Neuronal stem cell (in vitro differentiated cells): ENCODE measurements around the gene CCM2.
A peak's percentile ranks its signal among the peaks of the same experiment; 100 is the strongest.

ENCODE experiments used
- DNase-seq: peaks from one replicate; pipeline ENCODE4 v3.0.0-alpha.2; 2013; ENCODE audit warnings: low spot score
- H2AFZ ChIP-seq: one replicate; pipeline ENCODE4 v1.6.1; 2013; ENCODE audit warnings: mild to moderate bottlenecking, low read length, inconsistent platforms
- H2AK5ac ChIP-seq: 2 replicates; pipeline ENCODE4 v1.6.1; 2013; ENCODE audit warnings: low read depth, mild to moderate bottlenecking, inconsistent platforms, low read length, moderate library complexity, mixed read lengths
- H2BK120ac ChIP-seq: 2 replicates; pipeline ENCODE4 v1.6.1; 2013; ENCODE audit warnings: low read depth, mild to moderate bottlenecking, inconsistent platforms, low read length, moderate library complexity, mixed read lengths
- H2BK12ac ChIP-seq: one replicate; pipeline ENCODE4 v1.6.1; 2013; ENCODE audit warnings: low read length, inconsistent platforms
- H2BK15ac ChIP-seq: 2 replicates; pipeline ENCODE4 v1.6.1; 2013; ENCODE audit warnings: mild to moderate bottlenecking, low read length, inconsistent platforms, mixed read lengths
- H2BK5ac ChIP-seq: one replicate; pipeline ENCODE4 v1.6.1; 2013; ENCODE audit warnings: inconsistent platforms, mild to moderate bottlenecking, low read length, moderate library complexity
- H3K14ac ChIP-seq: one replicate; pipeline ENCODE4 v1.6.1; 2013; ENCODE audit warnings: low read length, inconsistent platforms
- H3K18ac ChIP-seq: 2 replicates; pipeline ENCODE4 v1.6.1; 2013; ENCODE audit warnings: low read length, inconsistent platforms
- H3K23ac ChIP-seq: 2 replicates; pipeline ENCODE4 v1.6.1; 2013; ENCODE audit warnings: low read depth, mild to moderate bottlenecking, mixed read lengths, low read length, inconsistent platforms; ENCODE audit not compliant: poor library complexity
- H3K27ac ChIP-seq: replicated peaks from 3 replicates; pipeline ENCODE4 v1.5.1; 2013; ENCODE audit warnings: low read length, inconsistent platforms
- H3K27me3 ChIP-seq, 3 experiments: 2 replicates each; pipeline ENCODE4 v1.6.1; 2013; ENCODE audit warnings: low read length in 3 of 3, mild to moderate bottlenecking in 2 of 3, inconsistent platforms in 1 of 3, low read depth in 1 of 3, mixed read lengths in 1 of 3, moderate library complexity in 1 of 3; ENCODE audit not compliant: control insufficient read depth in 3 of 3, insufficient read depth in 3 of 3
- H3K36me3 ChIP-seq, 2 donors: replicated peaks in 1 of 2; 2 replicates each; pipeline ENCODE4 v1.6.1; 2013; ENCODE audit warnings: low read length in 2 of 2; ENCODE audit not compliant: control insufficient read depth in 2 of 2, insufficient read depth in 2 of 2
- H3K4ac ChIP-seq: 2 replicates; pipeline ENCODE4 v1.6.1; 2013; ENCODE audit warnings: inconsistent platforms, mild to moderate bottlenecking, low read length, moderate library complexity
- H3K4me1 ChIP-seq, 2 donors: 1 replicate in 1 of 2; 2 replicates in 1 of 2; pipeline ENCODE4 v1.6.1; 2013; ENCODE audit warnings: low read length in 2 of 2, low read depth in 1 of 2; ENCODE audit not compliant: control insufficient read depth in 2 of 2, insufficient read depth in 1 of 2
- H3K4me2 ChIP-seq: one replicate; pipeline ENCODE4 v1.6.1; 2013; ENCODE audit warnings: mild to moderate bottlenecking, low read length, inconsistent platforms; ENCODE audit not compliant: insufficient read depth, poor library complexity, severe bottlenecking
- H3K4me3 ChIP-seq, 2 donors: 2 replicates each; pipeline ENCODE4 v1.5.1; 2013; ENCODE audit warnings: low read length in 2 of 2, mild to moderate bottlenecking in 2 of 2, inconsistent platforms in 1 of 2, moderate library complexity in 1 of 2
- H3K79me1 ChIP-seq: one replicate; pipeline ENCODE4 v1.6.1; 2013; ENCODE audit warnings: low read depth, mild to moderate bottlenecking, inconsistent platforms, low read length, moderate library complexity
- H3K9ac ChIP-seq: one replicate; pipeline ENCODE4 v1.6.1; 2013; ENCODE audit warnings: mild to moderate bottlenecking, low read depth, low read length, inconsistent platforms; ENCODE audit not compliant: poor library complexity
- H3K9me3 ChIP-seq, 2 donors: replicated peaks in 1 of 2; 2 replicates each; pipeline versions ENCODE3 to v1.6.1; 2013; ENCODE audit warnings: low read length in 2 of 2, mild to moderate bottlenecking in 2 of 2, inconsistent platforms in 1 of 2, low read depth in 1 of 2, mixed read lengths in 1 of 2, moderate library complexity in 1 of 2; ENCODE audit not compliant: control insufficient read depth in 2 of 2, insufficient read depth in 1 of 2
- H4K8ac ChIP-seq: one replicate; pipeline ENCODE4 v1.6.1; 2013; ENCODE audit warnings: low read depth, mild to moderate bottlenecking, inconsistent platforms, low read length, moderate library complexity
- H4K91ac ChIP-seq: one replicate; pipeline ENCODE4 v1.6.1; 2013; ENCODE audit warnings: low read length, low read depth, mild to moderate bottlenecking, inconsistent platforms; ENCODE audit not compliant: poor library complexity
- WGBS, 2 donors: extraction: QIAGEN DNeasy Blood & Tissue Kit; methylation state at CpG; one replicate each; pipeline ENCODE4 v1.1.7; 2013; ENCODE audit warnings: missing lambda C conversion rate in 2 of 2, mixed read lengths in 1 of 2; ENCODE audit not compliant: insufficient read length in 2 of 2, insufficient replicate concordance in 1 of 2; ENCODE audit errors: extremely low coverage in 2 of 2; 5-methylcytosine and 5-hydroxymethylcytosine counted together

The CCM2 gene

DNA sequence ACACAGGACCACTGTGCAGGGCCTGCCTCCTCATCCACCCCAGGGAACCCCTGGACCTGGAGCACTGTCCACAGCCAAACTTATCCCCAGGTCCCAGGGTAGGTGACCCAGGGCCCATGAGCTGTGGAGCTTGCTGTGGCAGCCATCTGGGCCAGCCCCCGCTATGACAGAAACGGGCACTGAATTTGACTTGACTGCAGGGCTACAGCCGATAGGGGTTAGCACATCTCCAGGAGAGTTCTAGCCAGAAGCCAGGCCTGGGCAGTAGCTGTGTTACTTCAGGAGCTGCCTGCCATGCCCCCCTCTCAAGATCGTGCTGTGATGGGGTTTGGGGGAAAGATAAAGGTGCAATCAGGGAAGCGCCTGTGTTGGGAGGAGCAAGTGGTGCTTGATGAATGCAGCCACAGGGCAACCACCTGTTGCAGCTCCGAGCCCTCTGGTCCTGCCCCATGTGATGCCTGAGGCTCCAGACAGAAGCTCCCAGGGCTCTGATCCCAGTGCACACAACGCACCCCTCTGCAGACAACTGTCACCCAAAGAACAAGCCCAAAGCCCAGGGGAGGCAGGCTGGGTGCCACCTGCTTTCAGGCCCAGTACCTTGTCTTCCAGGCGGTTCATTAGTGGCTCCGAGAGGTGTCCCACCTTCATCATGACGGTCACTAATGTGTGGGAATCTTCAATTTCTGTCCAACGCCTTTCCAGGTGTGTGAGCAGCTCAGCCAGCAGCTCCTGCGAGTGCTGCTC is 105.0 kb downstream of the CCM2 start:
- Histone ChIP-seq H3K4me2 (no peak overlapping the region), H3K9ac (no peak overlapping the region), H2AK5ac (no peak overlapping the region), H2BK120ac (no peak overlapping the region), H2BK12ac (no peak overlapping the region), H3K9me3 (no peaks in the 10 kb centered on the region), H3K79me1 (peaks cover 5% of the 10 kb centered on the region), H2BK15ac (no peak overlapping the region), H2BK5ac (no peak overlapping the region), H2AFZ (no peak overlapping the region), H3K27me3 (peaks cover 0 to 3% (median 0%) of the 10 kb centered on the region in 3 experiments), H3K36me3 (peaks cover 81 to 97% of the 10 kb centered on the region in 2 donors), H4K91ac (no peak overlapping the region), H3K4me3 (peak overlapping the region in 1 of 2 donors; percentile 27), H3K27ac (no peak overlapping the region), H3K18ac (no peak overlapping the region), H3K4ac (no peak overlapping the region), H3K14ac (no peak overlapping the region), H3K4me1 (no peaks in the 10 kb centered on the region), H3K23ac (no peak overlapping the region), H4K8ac (no peak overlapping the region)
- DNase-seq, result no peak
- no CpG with 5 or more reads among the region's 12 CpGs for WGBS, 2 donors

DNA sequence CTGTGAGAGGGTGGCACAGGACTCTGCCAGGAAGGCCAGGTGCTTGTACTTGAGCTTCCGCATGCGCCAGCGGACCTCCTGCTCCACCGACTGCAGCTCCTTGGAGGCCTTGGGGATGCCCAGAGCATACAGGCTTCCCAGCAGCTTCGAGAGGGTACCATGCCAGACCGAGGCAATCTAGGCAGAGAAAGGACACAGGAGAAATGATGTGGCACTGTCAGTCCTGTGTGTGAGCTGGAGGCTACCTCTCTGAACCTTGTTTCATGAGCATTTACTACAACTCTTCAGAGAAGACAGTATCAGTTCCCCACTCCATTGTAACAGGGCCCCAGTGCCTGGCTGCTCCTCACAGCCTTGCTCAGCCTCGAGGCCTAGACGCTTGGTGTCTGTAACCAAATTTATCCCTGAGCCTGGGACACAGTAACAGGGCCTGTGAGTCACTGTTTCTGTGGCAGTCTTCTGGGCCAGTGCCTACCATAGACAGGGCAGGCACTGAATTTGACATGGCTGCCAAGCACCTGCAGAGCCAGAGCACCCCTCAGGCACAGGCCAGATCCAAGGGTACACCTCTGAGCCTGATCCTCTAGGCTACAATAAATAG is 105.7 kb downstream of the CCM2 start:
- H3K79me1 ChIP-seq, result peaks cover 5% of the 10 kb centered on the region
- peaks cover 0 to 3% (median 0%) of the 10 kb centered on the region in 3 experiments for H3K27me3 ChIP-seq
- no peak overlapping the region for H2AFZ ChIP-seq

DNA sequence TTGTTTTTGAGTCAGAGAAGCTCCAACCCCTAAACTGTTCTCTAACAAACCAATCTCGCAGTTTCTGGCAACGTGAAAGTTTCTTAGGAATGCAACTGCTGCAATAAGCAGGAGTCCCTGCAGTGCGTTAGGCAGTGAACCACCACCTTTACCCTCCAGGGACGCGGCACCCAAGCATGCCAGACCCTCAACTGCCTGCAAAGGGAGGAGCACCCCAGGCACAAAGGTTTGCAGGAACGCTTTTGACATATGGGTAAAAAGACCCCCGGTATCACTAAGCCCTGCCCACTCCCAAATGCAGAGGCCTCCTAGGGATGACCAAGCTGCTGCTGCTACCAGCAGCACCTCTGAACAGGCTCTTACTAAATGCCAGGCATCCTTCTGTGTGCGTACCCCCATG is 106.8 kb downstream of the CCM2 start:
- H3K9me3 ChIP-seq, result no peaks in the 10 kb centered on the region
- H2BK120ac ChIP-seq, result no peak overlapping the region
- H4K8ac ChIP-seq, result no peak overlapping the region
- no peak overlapping the region for H4K91ac ChIP-seq
- no peak overlapping the region for H3K18ac ChIP-seq
- H2BK15ac ChIP-seq, result no peak overlapping the region
- H3K27ac ChIP-seq, result no peak overlapping the region
- DNase-seq, result no peak
- no peak overlapping the region for H3K4me3 ChIP-seq
- no peak overlapping the region for H2AK5ac ChIP-seq
- peaks cover 5% of the 10 kb centered on the region for H3K79me1 ChIP-seq
- H3K9ac ChIP-seq, result no peak overlapping the region
- no peak overlapping the region for H3K14ac ChIP-seq
- no peak overlapping the region for H3K4me2 ChIP-seq
- H2AFZ ChIP-seq, result no peak overlapping the region
- peaks cover 0 to 3% (median 0%) of the 10 kb centered on the region in 3 experiments for H3K27me3 ChIP-seq
- WGBS, 2 donors, result no CpG with 5 or more reads among the region's 8 CpGs
- H2BK12ac ChIP-seq, result no peak overlapping the region
- H3K23ac ChIP-seq, result no peak overlapping the region
- peaks cover 64 to 80% of the 10 kb centered on the region in 2 donors for H3K36me3 ChIP-seq
- no peak overlapping the region for H2BK5ac ChIP-seq
- peaks cover 0 to 2% of the 10 kb centered on the region in 2 donors for H3K4me1 ChIP-seq
- no peak overlapping the region for H3K4ac ChIP-seq

More for the DNA sequence above, 105.7 kb downstream of the CCM2 start:
- H2BK15ac ChIP-seq, result no peak overlapping the region
- H3K9ac ChIP-seq, result no peak overlapping the region
- no peak overlapping the region for H3K4me2 ChIP-seq
- H3K4ac ChIP-seq, result no peak overlapping the region
- H3K4me1 ChIP-seq, result peaks cover 0 to 2% of the 10 kb centered on the region in 2 donors
- H3K23ac ChIP-seq, result no peak overlapping the region
- no peak overlapping the region for H2AK5ac ChIP-seq
- H3K36me3 ChIP-seq, result peaks cover 75 to 91% of the 10 kb centered on the region in 2 donors
- no peak for DNase-seq
- H4K91ac ChIP-seq, result no peak overlapping the region
- H3K4me3 ChIP-seq, result peak overlapping the region in 1 of 2 donors; percentile 27
- H3K18ac ChIP-seq, result no peak overlapping the region
- no peak overlapping the region for H3K27ac ChIP-seq
- WGBS, 2 donors, result no CpG with 5 or more reads among the region's 8 CpGs
- H3K9me3 ChIP-seq, result no peaks in the 10 kb centered on the region
- H3K14ac ChIP-seq, result no peak overlapping the region
- no peak overlapping the region for H2BK120ac ChIP-seq
- no peak overlapping the region for H2BK5ac ChIP-seq
- no peak overlapping the region for H4K8ac ChIP-seq
- H2BK12ac ChIP-seq, result no peak overlapping the region

DNA sequence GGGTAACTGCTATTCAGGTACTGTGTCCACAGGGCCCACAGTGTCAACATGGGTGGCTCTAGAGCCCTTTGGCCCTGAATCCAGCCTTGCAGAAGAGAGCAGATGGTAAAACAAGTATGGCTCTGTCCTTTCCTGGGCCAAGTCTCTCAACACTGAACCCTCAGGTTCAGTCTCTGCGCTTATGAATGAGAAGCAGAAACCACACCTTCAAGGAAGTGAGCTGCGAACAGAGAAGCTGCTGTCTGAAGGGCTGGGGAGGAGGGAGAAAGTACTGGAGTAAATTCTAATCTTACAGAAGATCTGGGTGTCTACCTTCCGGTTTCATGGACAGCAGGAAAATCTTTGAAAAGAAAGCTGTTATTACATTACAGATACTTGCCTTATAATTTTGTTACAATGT is 107.4 kb downstream of the CCM2 start:
- Histone ChIP-seq H3K4me2 (no peak overlapping the region), H2BK120ac (no peak overlapping the region), H3K4me1 (peaks cover 0 to 2% of the 10 kb centered on the region in 2 donors), H2BK5ac (no peak overlapping the region), H3K14ac (no peak overlapping the region), H2AK5ac (no peak overlapping the region), H3K4ac (no peak overlapping the region), H2BK12ac (no peak overlapping the region), H3K36me3 (peaks cover 59 to 75% of the 10 kb centered on the region in 2 donors), H4K8ac (no peak overlapping the region), H4K91ac (no peak overlapping the region), H3K27ac (no peak overlapping the region), H3K23ac (no peak overlapping the region), H3K27me3 (peaks cover 0 to 3% (median 0%) of the 10 kb centered on the region in 3 experiments), H2AFZ (no peak overlapping the region), H3K18ac (no peak overlapping the region), H3K9ac (no peak overlapping the region), H3K4me3 (no peak overlapping the region), H2BK15ac (no peak overlapping the region), H3K79me1 (peaks cover 5% of the 10 kb centered on the region), H3K9me3 (no peaks in the 10 kb centered on the region)
- no CpG with 5 or more reads among the region's 3 CpGs for WGBS, 2 donors
- no peak for DNase-seq
